Activated naive CD4-positive, alpha-beta T cell treated with anti-CD3 and anti-CD28 coated beads for 36 hours (primary cell): ENCODE data around the gene NDUFA13. TPM values are rescaled to one million over a fixed set of nuclear protein-coding genes. Genes with fewer than 3 reads are reported as not detected.

Experiments
- CTCF ChIA-PET: fragments of 350-600 bp; sonication (Branson Sonifier 250); formaldehyde crosslinking; loops from one replicate; lab custom pipeline; 2021; ENCODE audit warnings: antibody characterized with exemption; lab: Charles Lee
- DNase-seq: peaks from one replicate; pipeline ENCODE4 v3.0.0-alpha.2; 2020
- H3K27ac Mint-ChIP-seq: one replicate; pipeline ENCODE4 v1.8.0; 2021; ENCODE audit warnings: mild to moderate bottlenecking, mixed read lengths
- H3K27me3 Mint-ChIP-seq: one replicate; pipeline ENCODE4 v1.8.0; 2021; ENCODE audit warnings: low read depth, mixed read lengths
- H3K36me3 Mint-ChIP-seq: one replicate; pipeline ENCODE4 v1.8.0; 2021; ENCODE audit warnings: low read depth, mixed read lengths
- H3K4me1 Mint-ChIP-seq: one replicate; pipeline ENCODE4 v1.8.0; 2021; ENCODE audit warnings: low read depth, mixed read lengths
- H3K4me3 Mint-ChIP-seq: one replicate; pipeline ENCODE4 v1.8.0; 2021; ENCODE audit warnings: mild to moderate bottlenecking, moderate library complexity, mixed read lengths
- H3K9me3 Mint-ChIP-seq: one replicate; pipeline ENCODE4 v1.8.0; 2021; ENCODE audit warnings: mixed read lengths
- intact Hi-C: fragments of 100-400 bp; cut with micrococcal nuclease; formaldehyde crosslinking; loops from one replicate; pipeline ENCODE4 v1.15.1; 2023
- total RNA-seq, 2 experiments: library from RNA; stranded (reverse); gene quantifications; one replicate each; pipeline ENCODE4 v1.2.3, GENCODE V29; 2021

Gene NDUFA13
- total RNA-seq, 2 experiments from 2014 or later, result 351 to 376 TPM

GRCh38 chr19:19485161-19485997 is 30.6 kb upstream of the NDUFA13 start:
- peaks cover 8% of the 10 kb centered on the region for H3K36me3 Mint-ChIP-seq
- CTCF ChIA-PET, result no interaction called here

DNA sequence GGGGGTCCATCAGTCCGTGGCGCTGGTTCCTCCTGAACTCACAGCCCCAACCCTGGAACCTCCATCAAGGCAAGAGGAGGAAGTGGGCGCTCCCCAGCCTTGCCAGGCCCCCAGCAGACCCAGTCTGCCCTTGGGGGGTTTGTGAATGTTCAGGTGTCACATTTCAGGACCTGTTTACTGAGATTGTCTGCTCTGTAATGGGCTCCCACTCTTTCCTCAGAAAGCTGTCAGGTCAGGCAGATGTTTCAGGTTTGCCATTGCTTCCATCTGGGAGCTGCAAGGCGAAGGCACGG is 30.1 kb upstream of the NDUFA13 start:
- CTCF ChIA-PET, result no interaction called here
- intact Hi-C loops, result no loop called here

More at GRCh38 chr19:19485161-19485997, 30.6 kb upstream of the NDUFA13 start:
- Mint-ChIP-seq H3K9me3 (no peaks in the 10 kb centered on the region), H3K4me3 (no peak overlapping the region), H3K4me1 (peaks cover 71% of the 10 kb centered on the region), H3K27ac (peak overlapping the region; percentile 57), H3K27me3 (no peaks in the 10 kb centered on the region)
- intact Hi-C loops, result no loop called here
- no peak for DNase-seq

GRCh38 chr19:19486343-19487076 is 29.5 kb upstream of the NDUFA13 start:
- DNase-seq, result no peak

More for the DNA sequence above, 30.1 kb upstream of the NDUFA13 start:
- DNase-seq, result no peak
- H3K9me3 Mint-ChIP-seq, result no peaks in the 10 kb centered on the region
- peaks cover 70% of the 10 kb centered on the region for H3K4me1 Mint-ChIP-seq
- H3K4me3 Mint-ChIP-seq, result no peak overlapping the region
- H3K36me3 Mint-ChIP-seq, result peaks cover 8% of the 10 kb centered on the region
- peak overlapping the region; percentile 57 for H3K27ac Mint-ChIP-seq
- H3K27me3 Mint-ChIP-seq, result no peaks in the 10 kb centered on the region

DNA sequence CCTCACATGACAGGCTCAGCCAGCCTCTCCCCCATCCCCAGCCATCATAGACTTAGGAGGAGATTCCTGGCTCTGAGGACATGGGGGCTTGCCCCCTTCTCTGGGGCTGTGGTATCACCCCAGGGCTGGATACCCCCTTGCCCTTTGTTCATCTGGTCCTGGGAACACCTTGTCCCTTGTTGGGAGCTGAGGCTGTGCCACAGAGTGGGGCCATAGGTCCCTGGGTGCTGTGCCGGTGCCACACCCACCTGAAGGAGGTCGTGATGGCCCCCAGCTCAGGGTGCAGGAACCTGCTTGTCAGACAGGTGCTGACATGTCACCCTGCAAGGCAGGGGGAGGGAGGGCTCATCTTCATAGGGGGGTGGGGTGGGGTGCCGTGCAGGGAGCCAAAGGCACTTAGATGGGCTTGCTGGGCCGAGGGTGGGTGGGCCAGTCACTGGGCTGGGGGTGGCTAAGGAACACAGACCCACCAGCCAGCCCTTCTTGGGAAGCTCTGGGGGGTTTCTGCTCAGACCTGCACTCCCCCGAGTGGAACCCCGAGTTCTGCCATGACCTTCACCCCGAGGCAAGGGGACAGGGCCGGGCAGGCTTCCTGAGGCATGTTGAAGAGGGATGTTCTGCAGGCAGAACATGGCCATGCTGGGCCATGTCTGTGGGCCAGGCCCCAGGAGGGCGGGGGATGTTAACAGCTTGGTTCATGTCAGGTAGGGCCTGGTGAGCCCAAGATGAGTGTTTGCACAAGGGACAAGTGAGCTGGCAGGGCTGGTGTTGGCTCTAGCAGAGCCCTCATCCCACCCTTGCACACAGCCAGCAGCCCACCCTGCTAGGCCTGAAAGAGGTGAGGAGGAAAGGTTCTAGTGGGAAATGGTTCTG is 28.7 kb upstream of the NDUFA13 start:
- H3K36me3 Mint-ChIP-seq, result peaks cover 6% of the 10 kb centered on the region
- CTCF ChIA-PET, result interaction anchor here (6.6 kb wide), 1 partner anchor 122 kb away, joined by 162 read pairs; no protein-coding TSS in a partner anchor
- intact Hi-C loops, result no loop called here
- no peak for DNase-seq
- H3K4me3 Mint-ChIP-seq, result no peak overlapping the region
- H3K27ac Mint-ChIP-seq, result peak overlapping the region; percentile 96
- no peaks in the 10 kb centered on the region for H3K9me3 Mint-ChIP-seq
- peaks cover 62% of the 10 kb centered on the region for H3K4me1 Mint-ChIP-seq
- no peaks in the 10 kb centered on the region for H3K27me3 Mint-ChIP-seq

More at GRCh38 chr19:19486343-19487076, 29.5 kb upstream of the NDUFA13 start:
- intact Hi-C loops, result no loop called here
- peaks cover 7% of the 10 kb centered on the region for H3K36me3 Mint-ChIP-seq
- H3K9me3 Mint-ChIP-seq, result no peaks in the 10 kb centered on the region
- CTCF ChIA-PET, result no interaction called here
- no peak overlapping the region for H3K4me3 Mint-ChIP-seq
- H3K27me3 Mint-ChIP-seq, result no peaks in the 10 kb centered on the region
- peak overlapping the region; percentile 70 for H3K27ac Mint-ChIP-seq
- H3K4me1 Mint-ChIP-seq, result peaks cover 66% of the 10 kb centered on the region

DNA sequence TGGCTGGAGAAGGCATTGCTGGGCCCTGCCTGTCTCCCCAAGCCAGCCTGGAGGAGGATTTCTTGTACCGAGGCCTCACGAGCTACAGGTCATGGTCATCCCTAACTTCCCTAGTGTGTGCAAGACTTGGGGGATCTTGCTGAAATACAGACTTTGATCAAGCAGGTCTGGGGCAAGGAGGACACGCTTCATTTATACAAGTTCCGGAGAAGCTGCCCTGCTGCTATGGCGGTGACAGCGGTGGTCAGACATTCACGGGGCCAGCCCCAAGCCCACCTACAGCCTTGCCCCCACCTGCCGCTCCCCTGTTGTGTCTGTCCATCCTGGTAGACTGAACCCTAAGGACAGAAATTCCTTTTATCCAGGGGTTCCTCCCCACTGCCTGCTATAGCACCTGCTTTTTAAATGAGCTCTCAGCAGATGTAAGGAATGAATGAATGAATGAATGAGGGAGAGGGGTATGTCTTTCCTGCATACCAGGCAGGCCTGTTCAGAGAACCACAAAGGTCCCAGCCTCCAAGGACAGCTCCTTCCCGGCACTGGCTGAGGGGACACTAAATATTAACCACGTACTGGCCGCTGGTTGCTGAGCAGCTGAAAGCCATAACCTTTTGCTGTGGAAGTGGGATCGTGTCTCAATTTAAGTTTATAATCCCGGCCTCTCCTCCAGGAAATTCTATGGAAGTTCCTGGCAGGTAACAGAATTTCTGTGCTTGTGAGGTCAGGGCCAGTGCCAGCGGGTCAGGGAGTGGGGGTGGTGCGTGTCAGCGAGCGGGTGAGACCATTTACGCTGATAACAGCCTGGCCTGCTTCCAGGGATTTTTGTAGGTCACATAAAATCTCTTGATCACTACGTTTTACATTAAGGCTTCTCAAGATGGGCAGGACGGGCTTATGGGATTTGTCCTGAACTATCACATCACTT is 27.8 kb upstream of the NDUFA13 start:
- no peak for DNase-seq
- Mint-ChIP-seq H3K4me1 (peaks cover 57% of the 10 kb centered on the region), H3K27ac (peak overlapping the region; percentile 96), H3K4me3 (peak overlapping the region; percentile 46), H3K36me3 (peaks cover 5% of the 10 kb centered on the region), H3K9me3 (no peaks in the 10 kb centered on the region), H3K27me3 (no peaks in the 10 kb centered on the region)
- CTCF ChIA-PET, result interaction anchor here (0.6 to 6.6 kb wide), 8 partner anchors 12 to 123 kb away, joined by 3 to 162 read pairs (median 4); partner anchors contain the start of gene GATAD2A
- intact Hi-C loops, result no loop called here

GRCh38 chr19:19488875-19489690 is 26.9 kb upstream of the NDUFA13 start:
- Mint-ChIP-seq H3K4me3 (peak overlapping the region; percentile 46), H3K27me3 (no peaks in the 10 kb centered on the region), H3K4me1 (peaks cover 53% of the 10 kb centered on the region), H3K36me3 (peaks cover 4% of the 10 kb centered on the region), H3K27ac (peak overlapping the region; percentile 96), H3K9me3 (no peaks in the 10 kb centered on the region)
- intact Hi-C loops, result loop anchor here (1.0 kb wide), 7 partner anchors 27 to 426 kb away; partner anchors contain the start of genes BORCS8, GATAD2A, MAU2 and NDUFA13
- peak; percentile 97 for DNase-seq
- CTCF ChIA-PET, result interaction anchor here (0.8 to 6.6 kb wide), 15 partner anchors 9 to 124 kb away, joined by 3 to 162 read pairs (median 6); partner anchors contain the start of gene GATAD2A

DNA sequence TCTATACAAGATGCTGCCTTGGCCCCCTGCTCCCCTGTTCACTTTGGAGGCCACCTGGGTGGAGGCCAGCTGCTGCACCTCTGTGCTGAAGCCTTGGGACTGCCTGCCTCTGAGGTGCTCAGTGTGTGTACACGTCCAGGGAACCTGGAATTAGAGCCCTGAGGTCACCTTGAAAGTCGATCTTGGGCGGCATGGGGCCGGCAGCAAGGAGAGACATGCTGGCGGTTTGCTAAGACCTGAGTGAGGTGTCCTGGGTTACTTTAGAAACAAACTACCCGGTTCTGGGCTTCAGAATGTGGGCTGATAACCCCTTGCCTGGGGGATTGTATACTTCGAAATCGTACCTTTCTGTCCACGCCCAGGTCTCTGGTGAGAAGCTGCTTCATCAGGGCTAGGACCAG is 26.2 kb upstream of the NDUFA13 start:
- no peaks in the 10 kb centered on the region for H3K27me3 Mint-ChIP-seq
- H3K4me3 Mint-ChIP-seq, result no peak overlapping the region
- no peaks in the 10 kb centered on the region for H3K9me3 Mint-ChIP-seq
- CTCF ChIA-PET, result interaction anchor here (0.7 to 6.6 kb wide), 23 partner anchors 9 to 305 kb away, joined by 3 to 162 read pairs (median 5); partner anchors contain the start of gene GATAD2A
- peak overlapping the region; percentile 96 for H3K27ac Mint-ChIP-seq
- intact Hi-C loops, result loop anchor here (1.0 kb wide), 10 partner anchors 26 to 427 kb away; partner anchors contain the start of genes BORCS8, GATAD2A, MAU2 and NDUFA13
- DNase-seq, result peak; percentile 21
- peaks cover 9% of the 10 kb centered on the region for H3K36me3 Mint-ChIP-seq
- H3K4me1 Mint-ChIP-seq, result peaks cover 50% of the 10 kb centered on the region

DNA sequence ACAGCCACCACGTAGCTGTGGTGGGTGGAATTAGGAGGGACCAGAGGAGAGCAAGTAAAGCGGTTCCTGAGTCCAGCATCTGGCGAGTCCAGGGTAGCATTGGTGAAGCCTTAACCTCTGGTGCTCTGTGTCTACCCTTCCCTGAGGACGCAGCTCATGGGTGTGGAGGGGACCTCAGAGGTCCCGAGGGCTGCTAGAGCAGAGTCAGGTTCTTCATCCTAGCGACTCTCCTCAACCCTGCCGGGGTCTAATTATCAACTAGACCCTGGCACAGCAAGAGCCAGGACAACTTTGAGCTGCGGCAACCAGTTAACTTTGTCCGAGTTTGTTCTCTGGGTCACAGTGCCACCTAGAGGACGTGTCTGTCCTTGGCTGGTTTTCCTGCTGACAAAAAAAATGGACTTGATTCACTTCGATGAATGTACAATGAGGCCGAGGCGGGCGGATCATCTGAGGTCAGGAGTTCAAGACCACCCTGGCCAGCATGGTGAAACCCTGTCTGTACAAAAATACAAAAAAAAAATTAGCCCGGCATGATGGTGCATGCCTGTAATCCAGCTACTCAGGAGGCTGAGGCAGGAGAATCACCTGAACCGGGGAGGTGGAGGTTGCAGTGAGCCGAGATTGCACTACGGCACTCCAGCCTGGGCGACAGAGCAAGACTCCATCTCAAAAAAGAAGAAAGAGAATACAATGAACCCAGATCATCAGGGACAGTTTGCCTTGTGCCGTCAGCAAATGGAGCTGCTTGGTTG is 25.6 kb upstream of the NDUFA13 start:
- Mint-ChIP-seq H3K36me3 (peaks cover 11% of the 10 kb centered on the region), H3K9me3 (no peaks in the 10 kb centered on the region), H3K4me3 (no peak overlapping the region), H3K27me3 (no peaks in the 10 kb centered on the region), H3K4me1 (peaks cover 46% of the 10 kb centered on the region), H3K27ac (peak overlapping the region; percentile 96)
- peak; percentile 93 for DNase-seq
- intact Hi-C loops, result loop anchor here (1.0 kb wide), 3 partner anchors 124 to 344 kb away; no protein-coding TSS in a partner anchor
- CTCF ChIA-PET, result interaction anchor here (0.7 to 6.6 kb wide), 30 partner anchors 9 to 306 kb away, joined by 3 to 162 read pairs (median 4); partner anchors contain the start of gene GATAD2A

DNA sequence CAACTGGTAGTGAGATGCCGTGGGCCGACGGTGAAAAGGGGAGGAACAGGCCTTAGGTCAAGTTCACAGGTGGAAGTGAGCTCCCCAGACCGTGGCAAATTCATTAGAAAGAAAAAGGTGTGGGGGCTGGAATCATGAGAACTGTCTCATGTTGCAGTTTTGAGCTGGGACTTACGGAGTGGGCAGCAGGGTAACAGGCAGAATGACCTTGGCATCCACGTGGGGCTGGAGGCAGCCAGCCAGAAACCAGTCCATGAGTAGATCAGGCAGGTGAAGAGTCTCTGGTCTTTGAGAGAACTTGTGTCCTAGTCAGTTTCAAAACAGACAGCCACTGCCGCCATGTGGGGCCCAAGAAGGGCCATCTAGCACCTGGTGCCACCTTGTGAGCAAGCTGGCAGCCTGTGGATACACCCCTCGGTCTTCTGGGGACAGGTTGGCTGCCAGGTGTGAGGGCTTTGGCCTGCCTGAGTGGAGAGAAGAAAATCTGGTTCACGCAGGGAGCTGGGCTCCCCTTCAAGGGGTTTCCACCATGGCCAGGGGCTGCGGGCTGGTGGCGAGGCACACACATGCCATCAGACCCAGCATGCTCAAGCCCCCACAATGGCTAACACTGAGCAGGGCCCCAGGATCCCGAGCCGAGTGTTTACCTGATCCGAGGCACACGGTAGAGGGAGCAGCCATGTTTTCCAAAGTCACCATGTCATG is 24.6 kb upstream of the NDUFA13 start:
- peaks cover 12% of the 10 kb centered on the region for H3K36me3 Mint-ChIP-seq
- intact Hi-C loops, result no loop called here
- no peaks in the 10 kb centered on the region for H3K9me3 Mint-ChIP-seq
- H3K27ac Mint-ChIP-seq, result no peak overlapping the region
- peaks cover 44% of the 10 kb centered on the region for H3K4me1 Mint-ChIP-seq
- no peak for DNase-seq
- H3K27me3 Mint-ChIP-seq, result no peaks in the 10 kb centered on the region
- no peak overlapping the region for H3K4me3 Mint-ChIP-seq
- CTCF ChIA-PET, result interaction anchor here (0.7 to 6.6 kb wide), 12 partner anchors 16 to 267 kb away, joined by 3 to 162 read pairs (median 4); partner anchors contain the start of gene GATAD2A
